Glomerular endothelial cell (primary cell): ENCODE data around the gene RIOX2. TPM values are rescaled to one million over a fixed set of nuclear protein-coding genes. Genes with fewer than 3 reads are reported as not detected.
"Not testable (repeated sequence)": the region's sequence is repeated elsewhere in the genome, so short reads cannot be mapped to it uniquely, and the experiment has no call there.

Source experiments
- DNase-seq: peaks from one replicate; pipeline ENCODE4 v3.0.0-alpha.2; 2011; ENCODE audit warnings: low read depth, low spot score; ENCODE audit errors: extremely low read depth
- total RNA-seq: library from RNA; depleted of rRNA; stranded (reverse); fragments of >200 nt; gene quantifications from 2 replicates; pipeline ENCODE4 v1.2.3, GENCODE V29; 2015

Gene RIOX2
- total RNA-seq: 18.3 and 27.1 TPM in 2 replicates

GRCh38 chr3:97971679-97972567, at the start of gene RIOX2:
TSS of gene RIOX2 (minus strand) at chr3:97972431. CDS start at chr3:97967593, 4,838 bp downstream.
- DNase-seq: no peak

- no peak for DNase-seq
These were observed 48.2 kb upstream of the RIOX2 start for GRCh38 chr3:98020412-98020811.

GRCh38 chr3:98018301-98018700, 46.1 kb upstream of the RIOX2 start:
- DNase-seq: no peak

GRCh38 chr3:98014268-98014585, 42.0 kb upstream of the RIOX2 start:
- DNase-seq: no peak

GRCh38 chr3:98013411-98014267, 41.4 kb upstream of the RIOX2 start:
- DNase-seq: no peak

GRCh38 chr3:98012979-98013378, 40.7 kb upstream of the RIOX2 start:
- no peak for DNase-seq

- not testable (repeated sequence) for DNase-seq
These were observed 38.7 kb upstream of the RIOX2 start for GRCh38 chr3:98010883-98011449.

- DNase-seq: no peak
These were observed 38.1 kb upstream of the RIOX2 start for GRCh38 chr3:98010194-98010882.

GRCh38 chr3:98008855-98009254, 36.6 kb upstream of the RIOX2 start:
- DNase-seq: no peak

- DNase-seq: no peak
These were observed 33.2 kb upstream of the RIOX2 start for GRCh38 chr3:98005438-98005837.

GRCh38 chr3:98004721-98005120, 32.5 kb upstream of the RIOX2 start:
- DNase-seq: no peak

GRCh38 chr3:98003306-98003969, 31.2 kb upstream of the RIOX2 start:
- no peak for DNase-seq

- DNase-seq: no peak
These were observed 30.5 kb upstream of the RIOX2 start for GRCh38 chr3:98002717-98003116.

- DNase-seq: no peak
These were observed 27.8 kb upstream of the RIOX2 start for GRCh38 chr3:97999994-98000393.

GRCh38 chr3:97999103-97999502, 26.9 kb upstream of the RIOX2 start:
- DNase-seq: no peak

GRCh38 chr3:97996988-97997387, 24.8 kb upstream of the RIOX2 start:
- DNase-seq: no peak

- DNase-seq: no peak
These were observed 22.2 kb upstream of the RIOX2 start for GRCh38 chr3:97994328-97994945.

- DNase-seq: no peak
These were observed 21.3 kb upstream of the RIOX2 start for GRCh38 chr3:97993526-97993925.

- no peak for DNase-seq
These were observed 20.4 kb upstream of the RIOX2 start for GRCh38 chr3:97992547-97993173.
